ENCODE data around the gene MEI4. TPM values are rescaled to one million over a fixed set of nuclear protein-coding genes. Genes with fewer than 3 reads are reported as not detected.

The MEI4 gene
- total RNA-seq, 1 experiment from 2014 or later = 0.20 TPM

- no peaks in the 10 kb centered on the region for H3K36me3 Mint-ChIP-seq
- CTCF ChIA-PET = no interaction called here
- TF ChIP-seq GRHL2 (CRISPR knock-in tag; IDR thresholded peaks at IDR 0.05; ENCODE audit: insufficient replicate concordance, severe bottlenecking) (no peak), ATF3 (CRISPR knock-in tag; conservative IDR thresholded peaks at IDR 0.05) (no peak), ARID4B (CRISPR knock-in tag; IDR thresholded peaks at IDR 0.05; ENCODE audit: borderline replicate concordance) (no peak), ETV6 (CRISPR knock-in tag; IDR thresholded peaks at IDR 0.05) (no peak), SOX15 (CRISPR knock-in tag; IDR thresholded peaks at IDR 0.05) (no peak), ZMAT4 (CRISPR knock-in tag; IDR thresholded peaks at IDR 0.05) (no peak), USF2 (CRISPR knock-in tag; IDR thresholded peaks at IDR 0.05) (no peak), PRDM15 (CRISPR knock-in tag; IDR thresholded peaks at IDR 0.05) (no peak), FOXP1 (CRISPR knock-in tag; IDR thresholded peaks at IDR 0.05; ENCODE audit: borderline replicate concordance) (no peak), TEAD1 (CRISPR knock-in tag; IDR thresholded peaks at IDR 0.05) (no peak), SMAD3 (CRISPR knock-in tag; IDR thresholded peaks at IDR 0.05; ENCODE audit: borderline replicate concordance) (no peak)
- TF ChIP-seq, protein P1, sequence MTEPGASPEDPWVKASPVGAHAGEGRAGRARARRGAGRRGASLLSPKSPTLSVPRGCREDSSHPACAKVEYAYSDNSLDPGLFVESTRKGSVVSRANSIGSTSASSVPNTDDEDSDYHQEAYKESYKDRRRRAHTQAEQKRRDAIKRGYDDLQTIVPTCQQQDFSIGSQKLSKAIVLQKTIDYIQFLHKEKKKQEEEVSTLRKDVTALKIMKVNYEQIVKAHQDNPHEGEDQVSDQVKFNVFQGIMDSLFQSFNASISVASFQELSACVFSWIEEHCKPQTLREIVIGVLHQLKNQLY (CRISPR knock-in tag; IDR thresholded peaks at IDR 0.05) = no peak
- TF ChIP-seq, protein P2, sequence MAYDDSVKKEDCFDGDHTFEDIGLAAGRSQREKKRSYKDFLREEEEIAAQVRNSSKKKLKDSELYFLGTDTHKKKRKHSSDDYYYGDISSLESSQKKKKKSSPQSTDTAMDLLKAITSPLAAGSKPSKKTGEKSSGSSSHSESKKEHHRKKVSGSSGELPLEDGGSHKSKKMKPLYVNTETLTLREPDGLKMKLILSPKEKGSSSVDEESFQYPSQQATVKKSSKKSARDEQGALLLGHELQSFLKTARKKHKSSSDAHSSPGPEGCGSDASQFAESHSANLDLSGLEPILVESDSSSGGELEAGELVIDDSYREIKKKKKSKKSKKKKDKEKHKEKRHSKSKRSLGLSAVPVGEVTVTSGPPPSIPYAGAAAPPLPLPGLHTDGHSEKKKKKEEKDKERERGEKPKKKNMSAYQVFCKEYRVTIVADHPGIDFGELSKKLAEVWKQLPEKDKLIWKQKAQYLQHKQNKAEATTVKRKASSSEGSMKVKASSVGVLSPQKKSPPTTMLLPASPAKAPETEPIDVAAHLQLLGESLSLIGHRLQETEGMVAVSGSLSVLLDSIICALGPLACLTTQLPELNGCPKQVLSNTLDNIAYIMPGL (CRISPR knock-in tag; IDR thresholded peaks at IDR 0.05) = no peak
- TF ChIP-seq, protein P3, sequence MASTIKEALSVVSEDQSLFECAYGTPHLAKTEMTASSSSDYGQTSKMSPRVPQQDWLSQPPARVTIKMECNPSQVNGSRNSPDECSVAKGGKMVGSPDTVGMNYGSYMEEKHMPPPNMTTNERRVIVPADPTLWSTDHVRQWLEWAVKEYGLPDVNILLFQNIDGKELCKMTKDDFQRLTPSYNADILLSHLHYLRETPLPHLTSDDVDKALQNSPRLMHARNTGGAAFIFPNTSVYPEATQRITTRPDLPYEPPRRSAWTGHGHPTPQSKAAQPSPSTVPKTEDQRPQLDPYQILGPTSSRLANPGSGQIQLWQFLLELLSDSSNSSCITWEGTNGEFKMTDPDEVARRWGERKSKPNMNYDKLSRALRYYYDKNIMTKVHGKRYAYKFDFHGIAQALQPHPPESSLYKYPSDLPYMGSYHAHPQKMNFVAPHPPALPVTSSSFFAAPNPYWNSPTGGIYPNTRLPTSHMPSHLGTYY (CRISPR knock-in tag; IDR thresholded peaks at IDR 0.05) = no peak
- TF ChIP-seq, protein P4, sequence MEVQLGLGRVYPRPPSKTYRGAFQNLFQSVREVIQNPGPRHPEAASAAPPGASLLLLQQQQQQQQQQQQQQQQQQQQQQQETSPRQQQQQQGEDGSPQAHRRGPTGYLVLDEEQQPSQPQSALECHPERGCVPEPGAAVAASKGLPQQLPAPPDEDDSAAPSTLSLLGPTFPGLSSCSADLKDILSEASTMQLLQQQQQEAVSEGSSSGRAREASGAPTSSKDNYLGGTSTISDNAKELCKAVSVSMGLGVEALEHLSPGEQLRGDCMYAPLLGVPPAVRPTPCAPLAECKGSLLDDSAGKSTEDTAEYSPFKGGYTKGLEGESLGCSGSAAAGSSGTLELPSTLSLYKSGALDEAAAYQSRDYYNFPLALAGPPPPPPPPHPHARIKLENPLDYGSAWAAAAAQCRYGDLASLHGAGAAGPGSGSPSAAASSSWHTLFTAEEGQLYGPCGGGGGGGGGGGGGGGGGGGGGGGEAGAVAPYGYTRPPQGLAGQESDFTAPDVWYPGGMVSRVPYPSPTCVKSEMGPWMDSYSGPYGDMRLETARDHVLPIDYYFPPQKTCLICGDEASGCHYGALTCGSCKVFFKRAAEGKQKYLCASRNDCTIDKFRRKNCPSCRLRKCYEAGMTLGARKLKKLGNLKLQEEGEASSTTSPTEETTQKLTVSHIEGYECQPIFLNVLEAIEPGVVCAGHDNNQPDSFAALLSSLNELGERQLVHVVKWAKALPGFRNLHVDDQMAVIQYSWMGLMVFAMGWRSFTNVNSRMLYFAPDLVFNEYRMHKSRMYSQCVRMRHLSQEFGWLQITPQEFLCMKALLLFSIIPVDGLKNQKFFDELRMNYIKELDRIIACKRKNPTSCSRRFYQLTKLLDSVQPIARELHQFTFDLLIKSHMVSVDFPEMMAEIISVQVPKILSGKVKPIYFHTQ (CRISPR knock-in tag; IDR thresholded peaks at IDR 0.05) = no peak
Measured at GRCh38 chr6:77814119-77814518, 161.3 kb downstream of the MEI4 start.

More at GRCh38 chr6:77814119-77814518, 161.3 kb downstream of the MEI4 start:
- POLR2A ChIA-PET = no interaction called here
- ATAC-seq (no peak), DNase-seq (ENCODE audit: low spot score) (no peak)
- Mint-ChIP-seq H3K4me3 (no peak overlapping the region), H3K27me3 (ENCODE audit: low read depth) (no peaks in the 10 kb centered on the region), H3K4me1 (peaks cover 19% of the 10 kb centered on the region), H3K9me3 (no peaks in the 10 kb centered on the region), H3K27ac (no peak overlapping the region)

All from WTC11 (cell line).